ENCODE data around the gene ATP5PB.

- TF ChIP-seq CTCF (conservative IDR thresholded peaks at IDR 0.05) (no peak), ZFX (IDR thresholded peaks at IDR 0.05) (no peak)
Observed at GRCh38 chr1:111509997-111510375, 60.7 kb downstream of the ATP5PB start.

All from C4-2B (cell line).